HG02642 (cell line): ENCODE data around the gene TECPR2.
"Not testable (repeated sequence)": the region's sequence is repeated elsewhere in the genome, so short reads cannot be mapped to it uniquely, and the experiment has no call there.

ENCODE experiments used
- ATAC-seq: cut with Tn5 transposase; IDR thresholded peaks from one replicate; pipeline ENCODE4 v1.9.1; 2021; ENCODE audit warnings: mild to moderate bottlenecking; ENCODE audit not compliant: unreplicated experiment, poor library complexity

TECPR2 gene

DNA sequence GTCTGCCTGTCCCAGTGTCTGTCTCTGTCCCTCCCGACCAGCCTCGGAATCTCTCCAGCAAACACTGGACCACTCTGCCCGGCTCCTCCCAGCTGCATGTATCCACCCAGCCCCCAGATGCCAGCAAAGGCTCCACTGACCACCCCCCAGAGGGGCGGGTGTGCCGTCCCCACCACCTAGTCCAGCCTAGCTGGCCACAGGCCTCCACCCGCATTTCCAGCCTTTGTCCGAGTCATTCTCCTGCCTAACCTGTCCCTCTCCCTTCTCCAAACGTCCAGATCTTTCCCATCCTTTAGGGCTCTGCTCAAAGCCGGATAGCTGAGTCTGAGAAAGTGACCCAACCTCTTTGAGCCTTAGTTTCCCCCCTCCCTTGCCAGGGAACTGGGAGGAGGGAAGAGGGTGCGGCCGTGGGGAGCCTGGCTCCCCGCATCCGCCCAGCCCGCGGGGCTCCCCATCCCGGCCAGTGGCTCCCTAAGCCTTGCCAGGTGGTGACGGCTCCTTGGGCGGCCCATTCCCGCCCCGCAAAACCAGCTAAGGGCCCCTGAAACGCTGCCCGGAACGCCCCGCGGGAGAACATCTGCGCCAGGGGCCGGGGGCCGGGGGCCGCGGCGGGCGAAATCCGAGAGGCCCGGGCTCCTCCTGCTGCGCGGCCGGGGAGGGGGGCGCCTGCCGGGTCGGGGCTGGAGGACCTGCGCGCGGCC lies 181.5 kb downstream of the TECPR2 start:
- ATAC-seq, result no peak

DNA sequence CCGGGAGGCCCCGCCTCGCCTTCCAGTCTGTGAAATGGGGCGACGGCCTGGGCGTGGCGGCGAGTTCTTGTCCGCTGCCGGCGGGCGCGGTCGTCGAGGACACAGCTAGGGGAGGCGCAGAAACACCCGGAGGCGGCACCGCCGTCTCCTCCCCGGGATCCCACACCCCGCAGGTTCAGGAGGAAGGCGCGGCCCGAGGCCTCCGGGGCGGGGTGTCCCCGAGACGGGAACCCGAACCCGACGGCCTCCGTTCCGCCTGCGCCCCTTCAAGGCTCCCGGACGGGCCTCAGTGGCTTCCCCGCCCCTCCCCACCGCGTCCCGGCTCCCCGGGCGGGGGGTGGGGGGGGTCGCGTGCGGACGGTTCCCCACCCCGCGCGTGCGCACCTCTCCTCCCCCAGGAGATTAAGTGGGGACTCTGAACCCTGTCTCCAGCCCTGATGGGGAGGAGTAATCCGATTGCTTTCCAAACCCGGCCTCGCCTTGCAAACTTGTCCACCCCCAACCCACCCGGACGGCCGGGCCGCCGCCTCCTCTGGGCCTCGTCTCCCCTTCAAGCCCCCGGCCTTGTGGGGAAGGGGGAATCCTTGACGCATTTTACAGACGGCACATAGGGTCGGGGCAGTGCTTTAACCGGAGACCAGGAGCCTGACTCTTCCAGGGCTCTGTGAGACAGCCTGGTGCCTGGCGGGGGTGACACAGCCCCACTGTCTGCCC lies 182.2 kb downstream of the TECPR2 start:
- ATAC-seq, result no peak

DNA sequence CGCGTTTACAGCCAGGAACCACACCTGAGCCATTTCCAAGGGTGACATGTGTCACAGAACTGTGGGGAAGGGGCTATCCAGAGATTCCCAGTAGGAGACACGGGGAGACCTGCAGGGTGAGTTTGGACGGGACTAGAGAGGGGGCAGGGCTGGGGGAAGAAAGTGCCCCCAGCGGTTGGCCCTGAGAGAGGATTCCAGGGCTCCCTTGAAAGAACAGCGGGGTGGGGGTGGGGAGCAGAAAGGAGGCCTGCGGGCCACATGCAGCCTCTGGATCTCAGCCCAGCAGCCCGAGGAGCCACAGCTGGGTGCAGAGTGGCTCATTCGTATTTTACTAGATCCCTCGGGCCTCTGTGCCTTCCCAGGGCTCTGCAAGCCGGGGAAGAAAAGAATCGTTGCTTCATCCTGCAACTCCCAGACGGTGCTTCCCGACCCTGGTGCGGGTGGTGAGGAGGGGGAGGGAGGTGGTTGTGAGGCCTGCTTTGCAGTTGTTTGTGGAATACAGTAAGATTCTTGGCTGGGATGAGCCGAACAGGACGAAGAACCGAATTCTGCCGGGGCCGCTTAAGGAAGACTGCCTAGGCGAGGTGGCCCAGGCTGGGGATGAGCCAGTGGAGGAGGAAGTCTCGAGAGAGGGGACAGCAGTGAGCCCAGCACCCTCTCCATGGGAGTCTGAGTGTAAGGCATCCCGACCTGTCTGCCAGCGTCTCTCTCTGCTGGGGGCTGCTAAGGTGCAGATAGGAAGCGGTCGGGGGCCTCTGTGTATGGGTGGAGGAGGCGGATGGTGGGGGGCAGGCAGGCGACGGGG lies 182.9 kb downstream of the TECPR2 start:
- no peak for ATAC-seq

DNA sequence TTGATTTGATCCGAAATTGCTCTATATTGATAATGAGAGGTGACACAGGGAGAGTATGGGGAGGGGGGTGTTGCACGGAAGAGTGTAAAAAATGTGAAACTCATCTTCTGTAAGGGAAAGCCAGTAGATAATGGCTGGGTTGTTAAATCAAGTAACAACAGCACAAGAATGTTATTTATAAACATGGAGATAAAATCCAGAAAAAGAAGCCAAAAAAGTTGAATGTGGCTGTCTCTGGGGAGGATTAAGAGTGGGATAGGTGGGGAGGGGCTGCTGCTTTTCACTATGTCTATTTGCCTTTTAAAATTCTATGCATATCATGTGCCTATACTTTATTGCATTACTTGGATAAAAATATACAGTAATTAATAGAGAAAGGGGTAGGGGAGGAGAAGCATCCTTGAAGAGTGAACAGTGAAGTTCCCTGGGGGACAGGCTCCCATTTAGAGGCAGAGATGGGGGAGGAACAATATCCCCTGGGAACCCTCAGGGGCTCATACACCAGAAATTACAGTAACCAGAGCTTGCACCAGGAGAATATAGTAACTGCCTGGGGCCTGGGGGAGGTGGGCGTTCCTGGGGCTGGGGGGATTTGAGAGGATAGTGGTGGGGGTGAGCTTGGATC lies 186.0 kb downstream of the TECPR2 start:
- no peak for ATAC-seq

DNA sequence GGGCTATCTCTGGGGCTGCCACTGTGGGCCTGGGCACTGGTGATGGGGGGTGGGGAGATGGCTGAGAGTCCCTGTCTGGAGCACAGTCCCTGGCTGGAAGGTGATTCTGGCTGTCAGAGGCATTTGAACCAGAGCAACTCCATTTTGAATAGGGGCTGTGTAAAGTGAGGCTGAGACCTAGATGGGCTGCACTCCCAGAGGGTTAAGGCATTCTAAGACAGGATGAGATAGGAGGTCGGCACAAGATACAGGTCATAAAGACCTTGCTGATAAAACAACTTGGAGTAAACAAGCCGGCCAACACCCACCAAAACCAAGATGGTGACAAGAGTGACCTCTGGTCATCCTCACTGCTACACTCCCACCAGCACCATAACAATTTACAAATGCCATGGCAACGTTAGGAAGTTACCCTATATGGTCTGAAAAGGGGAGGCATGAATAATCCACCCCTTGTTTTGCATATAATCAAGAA lies 188.2 kb downstream of the TECPR2 start:
- not testable (repeated sequence) for ATAC-seq
